ENCODE results near the gene SH3BGRL3. TPM values are rescaled to one million over a fixed set of nuclear protein-coding genes. Genes with fewer than 3 reads are reported as not detected.
A peak's percentile ranks its signal among the peaks of the same experiment; 100 is the strongest.
"Not testable (repeated sequence)": the region's sequence is repeated elsewhere in the genome, so short reads cannot be mapped to it uniquely, and the experiment has no call there.

Gene SH3BGRL3
- total RNA-seq, 4 donors from 2014 or later = 10.3 to 16.9 (median 13.1) TPM

GRCh38 chr1:26291433-26291832 is 11.5 kb downstream of the SH3BGRL3 start:
- intact Hi-C loops (cut with DNase I; ENCODE audit: low total_unique reads) (no loop called here), in situ Hi-C loops (cut with MboI; ENCODE audit: low sequenced_read_pairs in 4 of 4) (no loop called here)
- ATAC-seq (no peak), DNase-seq (no peak)
- Histone ChIP-seq H3K9me3 (no peaks in the 10 kb centered on the region), H3K27ac (peak overlapping the region in 3 of 4 donors; percentile 50 to 64 (median 61)), H3K4me3 (no peak overlapping the region), H3K4me1 (peaks cover 21 to 23% of the 10 kb centered on the region in 2 donors), H3K36me3 (no peaks in the 10 kb centered on the region), H3K27me3 (no peaks in the 10 kb centered on the region)
- TF ChIP-seq, protein P1, sequence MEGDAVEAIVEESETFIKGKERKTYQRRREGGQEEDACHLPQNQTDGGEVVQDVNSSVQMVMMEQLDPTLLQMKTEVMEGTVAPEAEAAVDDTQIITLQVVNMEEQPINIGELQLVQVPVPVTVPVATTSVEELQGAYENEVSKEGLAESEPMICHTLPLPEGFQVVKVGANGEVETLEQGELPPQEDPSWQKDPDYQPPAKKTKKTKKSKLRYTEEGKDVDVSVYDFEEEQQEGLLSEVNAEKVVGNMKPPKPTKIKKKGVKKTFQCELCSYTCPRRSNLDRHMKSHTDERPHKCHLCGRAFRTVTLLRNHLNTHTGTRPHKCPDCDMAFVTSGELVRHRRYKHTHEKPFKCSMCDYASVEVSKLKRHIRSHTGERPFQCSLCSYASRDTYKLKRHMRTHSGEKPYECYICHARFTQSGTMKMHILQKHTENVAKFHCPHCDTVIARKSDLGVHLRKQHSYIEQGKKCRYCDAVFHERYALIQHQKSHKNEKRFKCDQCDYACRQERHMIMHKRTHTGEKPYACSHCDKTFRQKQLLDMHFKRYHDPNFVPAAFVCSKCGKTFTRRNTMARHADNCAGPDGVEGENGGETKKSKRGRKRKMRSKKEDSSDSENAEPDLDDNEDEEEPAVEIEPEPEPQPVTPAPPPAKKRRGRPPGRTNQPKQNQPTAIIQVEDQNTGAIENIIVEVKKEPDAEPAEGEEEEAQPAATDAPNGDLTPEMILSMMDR (IDR thresholded peaks at IDR 0.05 in 4 of 5, conservative IDR thresholded peaks at IDR 0.05 in 1 of 5) = no peak
- TF ChIP-seq POLR2A (IDR thresholded peaks at IDR 0.05) = no peak

DNA sequence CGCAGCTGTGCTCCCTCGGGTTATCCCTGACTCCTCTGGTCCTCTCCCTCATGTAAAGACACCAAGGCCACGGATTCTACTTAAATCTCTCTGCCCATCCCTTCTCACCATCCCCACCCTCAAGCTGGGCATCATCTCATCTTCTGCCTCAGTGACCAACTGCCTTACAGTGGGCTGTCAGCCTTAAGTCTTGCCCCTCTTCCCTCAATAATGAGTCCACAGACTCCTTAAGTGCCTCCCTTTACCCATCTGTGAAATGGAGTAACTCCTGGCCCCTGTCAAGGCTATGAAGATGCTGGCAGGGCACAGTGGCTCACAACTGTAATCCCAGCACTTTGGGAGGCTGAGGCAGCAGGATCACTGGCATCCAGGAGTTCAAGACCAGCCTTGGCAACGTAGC is 12.1 kb downstream of the SH3BGRL3 start:
- TF ChIP-seq, protein P1 (IDR thresholded peaks at IDR 0.05 in 4 of 5, conservative IDR thresholded peaks at IDR 0.05 in 1 of 5) = no peak
- no peak for TF ChIP-seq POLR2A (IDR thresholded peaks at IDR 0.05)
- in situ Hi-C loops (cut with MboI; ENCODE audit: low sequenced_read_pairs in 4 of 4) = no loop called here
- ATAC-seq = no peak
- no peak for DNase-seq
- H3K4me3 ChIP-seq = no peak overlapping the region
- no peaks in the 10 kb centered on the region for H3K36me3 ChIP-seq
- no peaks in the 10 kb centered on the region for H3K9me3 ChIP-seq
- H3K27ac ChIP-seq = no peak overlapping the region
- H3K4me1 ChIP-seq = peaks cover 16 to 18% of the 10 kb centered on the region in 2 donors
- no peaks in the 10 kb centered on the region for H3K27me3 ChIP-seq
- intact Hi-C loops (cut with DNase I; ENCODE audit: low total_unique reads) = no loop called here

GRCh38 chr1:26292735-26293134 is 12.8 kb downstream of the SH3BGRL3 start:
- H3K4me3 ChIP-seq; intact Hi-C loops (cut with DNase I; ENCODE audit: low total_unique reads); H3K9me3 ChIP-seq; H3K36me3 ChIP-seq; ATAC-seq; H3K27ac ChIP-seq; H3K27me3 ChIP-seq; DNase-seq; in situ Hi-C loops (cut with MboI; ENCODE audit: low sequenced_read_pairs in 4 of 4): not testable (repeated sequence)
- H3K4me1 ChIP-seq = peaks cover 11 to 12% of the 10 kb centered on the region in 2 donors

DNA sequence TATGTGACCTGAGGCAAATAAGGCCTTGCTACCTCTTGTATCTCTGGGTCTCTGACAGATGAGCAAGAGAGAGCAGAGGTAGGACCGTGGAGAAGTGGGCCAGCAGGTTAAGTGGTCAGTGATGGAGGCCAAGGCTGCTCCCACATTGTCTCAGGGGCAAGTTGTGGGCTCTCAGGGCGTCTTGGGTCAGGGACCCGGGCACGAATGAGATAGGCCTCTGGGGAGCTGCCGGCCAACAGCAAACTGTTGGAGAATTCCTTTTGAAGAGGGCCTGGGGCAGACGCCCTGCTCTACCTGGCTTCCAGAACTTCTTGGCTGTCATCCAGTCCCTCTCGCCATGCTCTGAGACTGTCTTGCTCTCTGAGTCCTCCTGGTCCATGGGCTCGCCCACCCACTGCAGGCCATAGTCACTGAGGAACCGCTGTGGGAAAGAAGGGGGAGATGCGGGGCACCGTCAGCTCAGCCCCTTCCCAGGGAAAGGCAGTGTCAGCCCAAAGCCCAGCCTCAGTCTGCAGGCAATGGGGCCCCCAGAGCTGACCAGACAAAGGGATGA is 14.1 kb downstream of the SH3BGRL3 start:
- in situ Hi-C loops (cut with MboI; ENCODE audit: low sequenced_read_pairs in 4 of 4) (no loop called here), intact Hi-C loops (cut with DNase I; ENCODE audit: low total_unique reads) (no loop called here)

More for the DNA sequence above, 14.1 kb downstream of the SH3BGRL3 start:
- Histone ChIP-seq H3K36me3 (no peaks in the 10 kb centered on the region), H3K4me1 (peaks cover 0 to 8% of the 10 kb centered on the region in 2 donors), H3K27ac (no peak overlapping the region), H3K4me3 (no peak overlapping the region), H3K9me3 (no peaks in the 10 kb centered on the region), H3K27me3 (no peaks in the 10 kb centered on the region)
- DNase-seq = no peak
- no peak for ATAC-seq
- TF ChIP-seq, protein P1 (IDR thresholded peaks at IDR 0.05 in 4 of 5, conservative IDR thresholded peaks at IDR 0.05 in 1 of 5) = no peak
- TF ChIP-seq POLR2A (IDR thresholded peaks at IDR 0.05) = no peak

Data from gastrocnemius medialis (tissue), 4 donors.